OCI-LY7 (cell line): ENCODE data around the gene TM4SF5. TPM values are rescaled to one million over a fixed set of nuclear protein-coding genes. Genes with fewer than 3 reads are reported as not detected.
A peak's percentile ranks its signal among the peaks of the same experiment; 100 is the strongest.

Experiments used
- BruUV-seq: library from RNA; stranded (reverse); fragments of 400-500 nt; replicated peaks from 2 replicates; lab custom pipeline; 2021; lab: Mats Ljungman, UMichigan
- CTCF ChIA-PET: fragments of 300-600 bp; sonication (Branson Sonifier 250); formaldehyde crosslinking; loops from one replicate; lab custom pipeline; 2022; ENCODE audit warnings: antibody characterized with exemption; ENCODE audit not compliant: unreplicated experiment; lab: Charles Lee
- POLR2A ChIA-PET: fragments of 300-600 bp; sonication (Branson Sonifier 250); formaldehyde crosslinking; loops from one replicate; lab custom pipeline; 2022; ENCODE audit warnings: antibody characterized with exemption; lab: Charles Lee
- DNase-seq: peaks from one replicate; pipeline ENCODE4 v3.0.0-alpha.2; 2015; ENCODE audit warnings: low spot score
- H2AFZ ChIP-seq: fragments of 200-600 bp; sonication (generic), shearing (Covaris generic); 2 replicates; pipeline ENCODE4 v1.6.1; 2014; ENCODE audit warnings: mild to moderate bottlenecking, antibody characterized with exemption, low read length, moderate library complexity
- H3K27ac ChIP-seq: fragments of 200-600 bp; sonication (generic); 2 replicates; pipeline ENCODE4 v1.5.1; 2014; ENCODE audit warnings: mixed run types, low read depth, mild to moderate bottlenecking, moderate library complexity, low read length, inconsistent platforms; ENCODE audit not compliant: poor library complexity, severe bottlenecking
- H3K36me3 ChIP-seq: fragments of 200-600 bp; sonication (generic); 2 replicates; pipeline ENCODE4 v1.6.1; 2014; ENCODE audit warnings: mild to moderate bottlenecking, antibody characterized with exemption, low read length, moderate library complexity, mixed read lengths; ENCODE audit not compliant: insufficient read depth
- H3K4me1 ChIP-seq: fragments of 200-600 bp; sonication (generic); 2 replicates; pipeline ENCODE4 v1.5.1; 2014; ENCODE audit warnings: mild to moderate bottlenecking, low read length; ENCODE audit not compliant: insufficient read depth, poor library complexity, severe bottlenecking
- H3K4me2 ChIP-seq: fragments of 200-600 bp; sonication (generic); 2 replicates; pipeline ENCODE4 v1.6.1; 2014; ENCODE audit warnings: mild to moderate bottlenecking, low read length
- H3K4me3 ChIP-seq: fragments of 200-600 bp; sonication (generic); 2 replicates; pipeline ENCODE4 v1.5.1; 2014; ENCODE audit warnings: mild to moderate bottlenecking, low read depth, low read length; ENCODE audit not compliant: poor library complexity, severe bottlenecking
- H3K79me2 ChIP-seq: fragments of 200-600 bp; sonication (generic); 2 replicates; pipeline ENCODE4 v1.6.1; 2016; ENCODE audit warnings: low read depth, mild to moderate bottlenecking, low read length, moderate library complexity, mixed read lengths; ENCODE audit not compliant: insufficient read depth
- H3K9me2 ChIP-seq: fragments of 200-600 bp; sonication (generic); 2 replicates; pipeline ENCODE4 v1.6.1; 2016; ENCODE audit warnings: mild to moderate bottlenecking, low read length, mixed read lengths; ENCODE audit not compliant: insufficient read depth
- H3K9me3 ChIP-seq: fragments of 200-600 bp; sonication (generic); 2 replicates; pipeline ENCODE4 v1.6.1; 2014; ENCODE audit warnings: mild to moderate bottlenecking, mixed run types, low read length, mixed read lengths
- H4K20me1 ChIP-seq: fragments of 200-600 bp; sonication (generic); 2 replicates; pipeline ENCODE4 v1.6.1; 2014; ENCODE audit warnings: mild to moderate bottlenecking, antibody characterized with exemption, low read length, moderate library complexity, mixed read lengths; ENCODE audit not compliant: insufficient read depth
- CTCF ChIP-seq: fragments of 200-600 bp; sonication (generic); conservative IDR thresholded peaks from 2 replicates; pipeline ENCODE4 v1.5.1; 2014; ENCODE audit warnings: mild to moderate bottlenecking, antibody characterized with exemption, low read length, moderate library complexity, mixed read lengths
- EZH2phosphoT487 ChIP-seq: fragments of 200-600 bp; sonication (generic); IDR thresholded peaks from 2 replicates; pipeline ENCODE4 v1.6.1; 2018; ENCODE audit warnings: low read depth, borderline replicate concordance, mild to moderate bottlenecking, mixed run types, antibody characterized with exemption, low read length, moderate library complexity, mixed read lengths
- intact Hi-C: fragments of 100-400 bp; cut with micrococcal nuclease; formaldehyde crosslinking; loops from one replicate; pipeline ENCODE4 v1.10.0; 2022; ENCODE audit not compliant: unreplicated experiment
- total RNA-seq, 2 experiments: library from RNA; depleted of rRNA in 1 of 2; stranded (reverse); fragments of >200 nt in 1 of 2; shearing (Covaris generic) in 1 of 2; gene quantifications; 2 replicates each; pipeline ENCODE4 v1.2.3, GENCODE V29; 2014 to 2022

TM4SF5 gene
- total RNA-seq, 2 experiments from 2014 or later = not detected

- Histone ChIP-seq H3K36me3 (no peaks in the 10 kb centered on the region), H3K27ac (no peak overlapping the region), H2AFZ (no peak overlapping the region), H3K9me3 (no peaks in the 10 kb centered on the region), H4K20me1 (no peaks in the 10 kb centered on the region), H3K4me2 (no peak overlapping the region), H3K4me3 (no peak overlapping the region), H3K9me2 (no peaks in the 10 kb centered on the region), H3K4me1 (peaks cover 4% of the 10 kb centered on the region), H3K79me2 (no peaks in the 10 kb centered on the region)
- BruUV-seq = no TSS peak
- TF ChIP-seq CTCF (no peak), EZH2phosphoT487 (no peak)
- intact Hi-C loops = no loop called here
- no peak for DNase-seq
- CTCF ChIA-PET = no interaction called here
- POLR2A ChIA-PET = interaction anchor here (0.6 kb wide), 1 partner anchor 116 kb away, joined by 7 read pairs; no protein-coding TSS in a partner anchor
Measured at GRCh38 chr17:4812690-4813089, 41.0 kb downstream of the TM4SF5 start.

GRCh38 chr17:4815043-4815675 is 43.5 kb downstream of the TM4SF5 start:
- POLR2A ChIA-PET = interaction anchor here (0.6 kb wide), 1 partner anchor 52 kb away, joined by 3 read pairs; no protein-coding TSS in a partner anchor
- Histone ChIP-seq H3K4me1 (no peaks in the 10 kb centered on the region), H3K36me3 (no peaks in the 10 kb centered on the region), H3K4me3 (no peak overlapping the region), H3K27ac (no peak overlapping the region), H3K9me3 (no peaks in the 10 kb centered on the region), H3K4me2 (no peak overlapping the region), H3K79me2 (no peaks in the 10 kb centered on the region), H3K9me2 (no peaks in the 10 kb centered on the region), H4K20me1 (no peaks in the 10 kb centered on the region), H2AFZ (no peak overlapping the region)
- CTCF ChIA-PET = no interaction called here
- no TSS peak for BruUV-seq
- no peak for DNase-seq
- intact Hi-C loops = no loop called here
- TF ChIP-seq EZH2phosphoT487 = no peak
- 0 out of 2 replicates have a peak, but pooled peaks have one; percentile 17 for TF ChIP-seq CTCF

- POLR2A ChIA-PET = interaction anchor here (0.5 kb wide), 1 partner anchor 9 kb away, joined by 3 read pairs; no protein-coding TSS in a partner anchor
- Histone ChIP-seq H4K20me1 (no peaks in the 10 kb centered on the region), H3K4me2 (no peak overlapping the region), H3K9me3 (no peaks in the 10 kb centered on the region), H3K27ac (no peak overlapping the region), H3K36me3 (no peaks in the 10 kb centered on the region), H3K4me1 (no peaks in the 10 kb centered on the region), H3K4me3 (no peak overlapping the region), H2AFZ (no peak overlapping the region), H3K79me2 (no peaks in the 10 kb centered on the region), H3K9me2 (no peaks in the 10 kb centered on the region)
- intact Hi-C loops = no loop called here
- no peak for DNase-seq
- BruUV-seq = no TSS peak
- CTCF ChIA-PET = no interaction called here
- no peak for TF ChIP-seq EZH2phosphoT487
- TF ChIP-seq CTCF = no peak
Measured at GRCh38 chr17:4816826-4817225, 45.1 kb downstream of the TM4SF5 start.
